Hepatocyte (in vitro differentiated cells): Measurements from ENCODE around the gene CATSPERB.

Experiments used
- CTCF ChIP-seq: fragments of 200-600 bp; sonication (generic); IDR thresholded peaks from 2 replicates; pipeline ENCODE4 v1.5.1; 2016; ENCODE audit warnings: antibody characterized with exemption, mild to moderate bottlenecking; ENCODE audit not compliant: poor library complexity
- EZH2phosphoT487 ChIP-seq: fragments of 200-600 bp; sonication (generic); IDR thresholded peaks from one replicate; pipeline ENCODE4 v1.6.1; 2018; ENCODE audit warnings: antibody characterized with exemption, mild to moderate bottlenecking, low read depth, moderate library complexity; ENCODE audit not compliant: unreplicated experiment, severe bottlenecking

- TF ChIP-seq CTCF (peak; percentile 10), EZH2phosphoT487 (no peak)
Measured at GRCh38 chr14:91568626-91569025, 163.3 kb downstream of the CATSPERB start.
